Measurements from ENCODE around the gene SEC14L6.
"Not testable (repeated sequence)": the region's sequence is repeated elsewhere in the genome, so short reads cannot be mapped to it uniquely, and the experiment has no call there.

- not testable (repeated sequence) for TF ChIP-seq CTCF, POLR2A (IDR thresholded peaks at IDR 0.05)
These were observed 14.2 kb upstream of the SEC14L6 start for GRCh38 chr22:30560643-30561202.
